Nephron progenitor cell (in vitro differentiated cells): ENCODE measurements around the gene EXOSC7.

Experiments used
- DNase-seq: peaks from one replicate; pipeline ENCODE4 v3.0.0; 2021
- H3K27ac Mint-ChIP-seq: 2 replicates; pipeline ENCODE4 v1.8.0; 2021; ENCODE audit warnings: mild to moderate bottlenecking, moderate library complexity, mixed read lengths
- H3K27me3 Mint-ChIP-seq: 2 replicates; pipeline ENCODE4 v1.8.0; 2021; ENCODE audit warnings: mild to moderate bottlenecking, low read depth, mixed read lengths; ENCODE audit not compliant: poor library complexity
- H3K36me3 Mint-ChIP-seq: 2 replicates; pipeline ENCODE4 v1.8.0; 2021; ENCODE audit warnings: low read depth, mixed read lengths
- H3K4me1 Mint-ChIP-seq: 2 replicates; pipeline ENCODE4 v1.8.0; 2021; ENCODE audit warnings: mixed read lengths
- H3K4me3 Mint-ChIP-seq: 2 replicates; pipeline ENCODE4 v1.8.0; 2021; ENCODE audit warnings: mild to moderate bottlenecking, moderate library complexity, mixed read lengths
- H3K9me3 Mint-ChIP-seq: 2 replicates; pipeline ENCODE4 v1.8.0; 2021; ENCODE audit warnings: mild to moderate bottlenecking, moderate library complexity, mixed read lengths
- TF ChIP-seq, protein P1 (sequence below): fragments of 200-600 bp; sonication (generic); IDR thresholded peaks from 2 replicates; pipeline ENCODE4 v1.5.0; 2021; ENCODE audit warnings: antibody characterized with exemption

EXOSC7 gene

GRCh38 chr3:45000823-45001222, 24.8 kb downstream of the EXOSC7 start:
- peaks cover 10% of the 10 kb centered on the region for H3K4me1 Mint-ChIP-seq
- no peaks in the 10 kb centered on the region for H3K27me3 Mint-ChIP-seq

GRCh38 chr3:45001738-45002137, 25.7 kb downstream of the EXOSC7 start:
- Mint-ChIP-seq H3K9me3 (peaks cover 27% of the 10 kb centered on the region), H3K27ac (no peak overlapping the region), H3K4me3 (no peak overlapping the region), H3K4me1 (peaks cover 2% of the 10 kb centered on the region), H3K36me3 (peaks cover 73% of the 10 kb centered on the region), H3K27me3 (no peaks in the 10 kb centered on the region)
- TF ChIP-seq, protein P1, sequence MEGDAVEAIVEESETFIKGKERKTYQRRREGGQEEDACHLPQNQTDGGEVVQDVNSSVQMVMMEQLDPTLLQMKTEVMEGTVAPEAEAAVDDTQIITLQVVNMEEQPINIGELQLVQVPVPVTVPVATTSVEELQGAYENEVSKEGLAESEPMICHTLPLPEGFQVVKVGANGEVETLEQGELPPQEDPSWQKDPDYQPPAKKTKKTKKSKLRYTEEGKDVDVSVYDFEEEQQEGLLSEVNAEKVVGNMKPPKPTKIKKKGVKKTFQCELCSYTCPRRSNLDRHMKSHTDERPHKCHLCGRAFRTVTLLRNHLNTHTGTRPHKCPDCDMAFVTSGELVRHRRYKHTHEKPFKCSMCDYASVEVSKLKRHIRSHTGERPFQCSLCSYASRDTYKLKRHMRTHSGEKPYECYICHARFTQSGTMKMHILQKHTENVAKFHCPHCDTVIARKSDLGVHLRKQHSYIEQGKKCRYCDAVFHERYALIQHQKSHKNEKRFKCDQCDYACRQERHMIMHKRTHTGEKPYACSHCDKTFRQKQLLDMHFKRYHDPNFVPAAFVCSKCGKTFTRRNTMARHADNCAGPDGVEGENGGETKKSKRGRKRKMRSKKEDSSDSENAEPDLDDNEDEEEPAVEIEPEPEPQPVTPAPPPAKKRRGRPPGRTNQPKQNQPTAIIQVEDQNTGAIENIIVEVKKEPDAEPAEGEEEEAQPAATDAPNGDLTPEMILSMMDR = no peak
- DNase-seq = no peak

More at GRCh38 chr3:45000823-45001222, 24.8 kb downstream of the EXOSC7 start:
- H3K27ac Mint-ChIP-seq = no peak overlapping the region
- no peak for DNase-seq
- H3K9me3 Mint-ChIP-seq = peaks cover 27% of the 10 kb centered on the region
- no peak overlapping the region for H3K4me3 Mint-ChIP-seq
- TF ChIP-seq, protein P1 = no peak
- peaks cover 74% of the 10 kb centered on the region for H3K36me3 Mint-ChIP-seq

GRCh38 chr3:45002139-45002660, 26.2 kb downstream of the EXOSC7 start:
- no peak overlapping the region for H3K4me3 Mint-ChIP-seq
- H3K27me3 Mint-ChIP-seq = no peaks in the 10 kb centered on the region
- TF ChIP-seq, protein P1 = no peak
- peaks cover 31% of the 10 kb centered on the region for H3K9me3 Mint-ChIP-seq
- H3K4me1 Mint-ChIP-seq = no peaks in the 10 kb centered on the region
- peaks cover 74% of the 10 kb centered on the region for H3K36me3 Mint-ChIP-seq
- no peak for DNase-seq
- H3K27ac Mint-ChIP-seq = no peak overlapping the region

- Mint-ChIP-seq H3K4me1 (no peaks in the 10 kb centered on the region), H3K36me3 (peaks cover 79% of the 10 kb centered on the region), H3K4me3 (no peak overlapping the region), H3K27ac (no peak overlapping the region), H3K27me3 (no peaks in the 10 kb centered on the region), H3K9me3 (peaks cover 31% of the 10 kb centered on the region)
- DNase-seq = no peak
- TF ChIP-seq, protein P1 = no peak
Measured at GRCh38 chr3:45002720-45003119, 26.7 kb downstream of the EXOSC7 start.

DNA sequence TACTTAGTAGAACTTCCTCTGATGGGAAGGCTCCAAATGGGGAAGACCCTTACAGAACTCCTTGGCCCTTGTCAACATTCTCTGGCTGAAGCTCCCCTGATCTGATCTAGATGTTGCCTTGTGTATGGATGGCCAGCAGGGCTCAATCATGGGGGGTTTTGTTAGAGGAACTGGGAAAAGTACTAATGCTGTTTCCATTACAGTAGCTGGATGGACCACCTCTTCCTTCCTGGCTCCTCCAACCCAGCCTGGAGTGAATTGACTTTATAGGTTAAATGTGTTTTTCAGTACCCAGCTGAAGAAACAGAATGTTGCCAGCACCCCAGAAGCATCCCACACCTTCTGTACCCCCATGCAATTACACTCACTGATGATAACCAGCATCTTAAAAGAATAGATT, 27.4 kb downstream of the EXOSC7 start:
- Mint-ChIP-seq H3K27ac (no peak overlapping the region), H3K36me3 (peaks cover 84% of the 10 kb centered on the region), H3K27me3 (no peaks in the 10 kb centered on the region), H3K4me3 (no peak overlapping the region), H3K4me1 (no peaks in the 10 kb centered on the region), H3K9me3 (peaks cover 31% of the 10 kb centered on the region)
- TF ChIP-seq, protein P1 = no peak
- DNase-seq = no peak

- Mint-ChIP-seq H3K27ac (no peak overlapping the region), H3K27me3 (no peaks in the 10 kb centered on the region), H3K36me3 (peaks cover 84% of the 10 kb centered on the region), H3K9me3 (peaks cover 31% of the 10 kb centered on the region), H3K4me3 (no peak overlapping the region), H3K4me1 (no peaks in the 10 kb centered on the region)
- no peak for DNase-seq
- TF ChIP-seq, protein P1 = no peak
Measured at GRCh38 chr3:45003859-45004258, 27.8 kb downstream of the EXOSC7 start.
